Measurements from ENCODE around the gene COG4.
"Not testable (repeated sequence)": the region's sequence is repeated elsewhere in the genome, so short reads cannot be mapped to it uniquely, and the experiment has no call there.

Gene COG4

GRCh38 chr16:70457446-70458166, 65.7 kb downstream of the COG4 start:
- FAIRE-seq = no peak
- no peak for DNase-seq (ENCODE audit: low spot score)

- no peak for DNase-seq (ENCODE audit: low spot score)
- no peak for FAIRE-seq
These were observed 67.4 kb downstream of the COG4 start for GRCh38 chr16:70455910-70456309.

- FAIRE-seq = no peak
These were observed 68.9 kb downstream of the COG4 start, which contains the start of gene FCSK for GRCh38 chr16:70454222-70455034. Gene FCSK (plus strand): TSS chr16:70454595. CDS start chr16:70463191, 8,596 bp downstream.

GRCh38 chr16:70453892-70454221, 69.5 kb downstream of the COG4 start:
- DNase-seq (ENCODE audit: low spot score) (no peak), FAIRE-seq (no peak)

More at GRCh38 chr16:70454222-70455034, 68.9 kb downstream of the COG4 start, which contains the start of gene FCSK:
- peak; percentile 75 for DNase-seq (ENCODE audit: low spot score)

DNA sequence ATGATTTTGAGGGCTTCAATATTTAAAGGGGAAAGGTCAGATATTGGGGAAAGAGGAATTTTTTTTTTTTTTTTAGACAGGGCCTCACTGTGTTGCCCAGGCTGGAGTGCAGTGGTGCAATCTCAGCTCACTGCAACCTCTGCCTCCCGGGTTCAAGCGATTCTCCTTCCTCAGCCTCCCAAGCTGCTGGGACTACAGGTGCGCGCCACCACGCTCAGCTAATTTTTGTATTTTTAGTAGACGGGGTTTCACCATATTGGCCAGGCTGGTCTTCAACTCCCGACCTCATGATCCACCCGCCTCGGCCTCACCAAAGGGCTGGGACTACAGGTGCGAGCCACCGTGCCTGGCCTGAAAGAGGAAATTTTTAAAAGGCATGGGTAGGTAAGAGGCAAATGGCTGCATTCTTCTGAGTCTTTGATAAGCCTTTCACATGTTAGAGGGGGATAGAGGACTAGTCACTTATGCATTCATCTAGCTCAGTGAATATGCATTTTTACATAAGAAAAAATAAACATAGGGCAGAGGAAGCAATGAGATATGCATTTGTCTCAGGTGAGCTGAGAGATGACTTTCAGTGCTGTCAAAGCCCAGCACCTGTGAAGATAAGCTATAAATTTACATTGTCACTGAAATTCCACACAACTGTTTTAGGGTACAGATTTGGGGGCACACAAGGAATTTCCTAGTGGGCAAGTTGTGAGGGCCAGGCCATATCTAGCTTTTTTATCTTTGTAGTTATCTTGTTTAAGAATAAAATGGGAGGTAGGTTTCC, 70.0 kb downstream of the COG4 start:
- DNase-seq (ENCODE audit: low spot score) (no peak), FAIRE-seq (no peak)

DNA sequence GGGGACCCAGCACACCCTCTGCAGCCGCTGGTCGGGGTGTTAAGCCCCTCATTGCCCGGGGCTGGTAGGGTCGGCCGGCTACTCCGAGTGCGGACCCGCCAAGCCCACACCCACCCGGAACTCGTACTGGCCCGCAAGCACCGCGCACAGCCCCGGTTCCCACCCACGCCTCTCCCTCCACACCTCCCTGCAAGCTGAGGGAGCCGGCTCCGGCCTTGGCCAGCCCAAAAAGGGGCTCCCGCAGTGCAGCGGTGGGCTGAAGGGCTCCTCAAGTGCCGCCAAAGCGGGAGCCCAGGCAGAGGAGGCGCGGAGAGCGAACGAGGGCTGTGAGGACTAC, 72.4 kb downstream of the COG4 start:
- not testable (repeated sequence) for FAIRE-seq; DNase-seq (ENCODE audit: low spot score)

DNA sequence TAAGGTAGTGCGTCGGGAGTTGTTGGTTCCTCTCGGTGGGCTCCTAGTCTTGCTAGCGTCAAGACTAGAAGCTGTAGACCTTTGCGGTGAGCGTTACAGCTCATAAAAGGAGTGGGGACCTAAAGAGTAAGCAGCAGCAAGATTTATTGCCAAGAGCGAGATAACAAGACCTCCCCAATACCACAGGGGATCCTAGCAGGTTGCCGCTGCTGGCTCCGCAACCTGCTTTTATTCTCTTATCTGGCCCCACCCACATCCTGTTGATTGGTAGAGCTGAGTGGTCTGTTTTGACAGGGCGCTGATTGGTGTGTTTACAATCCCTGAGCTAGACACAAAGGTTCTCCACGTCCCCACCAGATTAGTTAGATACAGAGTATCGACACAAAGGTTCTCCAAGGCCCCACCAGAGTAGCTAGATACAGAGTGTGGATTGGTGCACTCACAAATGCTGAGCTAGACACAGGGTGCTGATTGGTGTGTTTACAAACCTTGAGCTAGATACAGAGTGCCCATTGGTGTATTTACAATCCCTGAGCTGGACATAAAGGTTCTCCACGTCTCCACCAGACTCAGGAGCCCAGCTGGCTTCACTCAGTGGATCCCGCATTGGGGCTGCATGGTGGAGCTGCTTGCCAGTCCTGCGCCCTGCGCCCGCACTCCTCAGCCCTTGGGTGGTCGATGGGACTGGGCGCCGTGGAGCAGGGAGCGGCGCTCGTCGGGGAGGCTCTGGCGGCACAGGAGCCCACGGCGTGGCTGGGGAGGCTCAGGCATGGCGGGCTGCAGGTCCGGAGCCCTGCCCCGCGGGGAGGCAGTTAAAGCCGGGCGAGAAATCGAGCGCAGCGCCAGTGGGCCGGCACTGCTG, 73.0 kb downstream of the COG4 start:
- not testable (repeated sequence) for FAIRE-seq; DNase-seq (ENCODE audit: low spot score)

DNA sequence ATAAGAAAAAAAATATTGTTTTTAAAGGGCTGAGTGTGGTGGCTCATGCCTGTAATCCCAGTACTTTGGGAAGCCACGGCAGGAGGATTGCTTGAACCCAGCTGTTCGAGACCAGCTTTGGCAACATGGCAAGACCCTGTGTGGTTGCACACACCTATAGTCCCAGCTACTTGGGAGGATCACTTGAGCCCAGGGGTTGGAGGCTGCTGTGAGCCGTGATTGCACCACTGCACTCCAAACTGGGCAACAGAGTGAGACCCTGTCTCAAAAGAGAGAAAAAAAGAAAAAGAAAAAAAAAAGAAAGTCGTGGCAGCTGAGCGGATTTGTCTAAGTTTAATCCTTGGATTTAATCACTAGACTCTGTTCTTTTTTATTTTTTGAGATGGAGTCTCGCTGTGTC, 75.3 kb downstream of the COG4 start:
- no peak for FAIRE-seq
- DNase-seq (ENCODE audit: low spot score) = no peak

DNA sequence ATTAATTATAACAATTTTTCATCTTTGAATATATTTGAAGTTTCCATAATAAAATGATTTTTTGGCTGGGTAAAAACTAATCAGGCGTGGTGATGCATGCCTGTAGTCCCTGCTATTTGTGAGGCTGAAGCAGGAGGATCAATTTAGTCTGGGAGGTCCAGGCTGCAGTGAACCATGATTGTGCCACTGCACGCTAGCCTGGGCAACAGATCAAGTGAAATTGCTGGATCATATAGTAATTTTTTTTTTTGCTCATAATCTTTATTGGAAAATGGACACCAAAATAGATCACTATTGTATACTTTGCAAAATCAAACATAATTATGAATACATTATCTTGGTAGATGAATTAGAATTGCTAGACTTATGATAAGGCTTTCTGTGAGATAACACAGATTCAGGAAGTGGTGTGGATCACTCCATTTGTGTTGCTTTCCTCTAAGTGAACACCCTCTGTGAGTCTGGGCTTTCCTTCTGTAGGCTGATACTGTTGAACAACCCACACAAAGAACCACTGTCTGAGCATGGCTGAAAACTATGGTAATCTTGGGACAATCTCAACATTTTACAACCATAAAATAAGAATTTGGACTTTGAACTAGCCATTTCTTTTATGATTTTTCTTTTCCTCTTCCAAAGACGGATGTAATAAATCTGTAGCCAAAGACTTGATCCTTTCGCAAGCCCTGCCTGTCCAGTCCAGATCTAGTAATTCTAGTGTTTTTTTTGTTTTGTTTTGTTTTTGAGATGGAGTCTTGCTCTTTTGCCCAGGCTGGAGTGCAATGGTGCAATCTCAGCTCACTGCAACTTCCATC, 78.9 kb downstream of the COG4 start:
- FAIRE-seq = no peak
- DNase-seq (ENCODE audit: low spot score) = no peak

DNA sequence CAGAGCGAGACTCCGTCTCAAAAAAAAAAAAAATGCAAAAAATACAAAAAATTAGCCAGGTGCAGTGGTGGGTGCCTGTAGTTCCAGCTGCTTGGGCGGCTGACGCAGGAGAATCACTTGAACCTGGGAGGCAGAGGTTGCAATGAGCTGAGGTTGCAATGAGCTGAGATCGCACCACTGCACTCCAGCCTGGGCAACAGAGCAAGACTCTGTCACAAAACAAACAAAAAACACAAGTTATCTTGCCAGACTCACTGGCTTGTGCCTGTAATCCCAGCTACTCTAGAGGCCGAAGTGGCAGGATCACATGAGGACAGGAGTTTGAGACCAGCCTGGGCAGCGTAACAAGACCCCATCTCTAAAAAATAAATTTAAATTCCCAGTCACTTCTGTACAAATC, 81.0 kb downstream of the COG4 start:
- FAIRE-seq (no peak), DNase-seq (ENCODE audit: low spot score) (no peak)

GRCh38 chr16:70441406-70441990, 81.9 kb downstream of the COG4 start:
- no peak for FAIRE-seq
- DNase-seq (ENCODE audit: low spot score) = no peak

- no peak for FAIRE-seq
- DNase-seq (ENCODE audit: low spot score) = no peak
These were observed 83.2 kb downstream of the COG4 start for GRCh38 chr16:70440009-70440692.

- FAIRE-seq (no peak), DNase-seq (ENCODE audit: low spot score) (peak; percentile 82)
These were observed 84.1 kb downstream of the COG4 start, which contains the start of gene ST3GAL2 for GRCh38 chr16:70438969-70439862. Gene ST3GAL2 (minus strand): TSS chr16:70439100. CDS start chr16:70398530, 40,570 bp downstream.

- FAIRE-seq = no peak
These were observed 84.8 kb downstream of the COG4 start for GRCh38 chr16:70438585-70438968.

DNA sequence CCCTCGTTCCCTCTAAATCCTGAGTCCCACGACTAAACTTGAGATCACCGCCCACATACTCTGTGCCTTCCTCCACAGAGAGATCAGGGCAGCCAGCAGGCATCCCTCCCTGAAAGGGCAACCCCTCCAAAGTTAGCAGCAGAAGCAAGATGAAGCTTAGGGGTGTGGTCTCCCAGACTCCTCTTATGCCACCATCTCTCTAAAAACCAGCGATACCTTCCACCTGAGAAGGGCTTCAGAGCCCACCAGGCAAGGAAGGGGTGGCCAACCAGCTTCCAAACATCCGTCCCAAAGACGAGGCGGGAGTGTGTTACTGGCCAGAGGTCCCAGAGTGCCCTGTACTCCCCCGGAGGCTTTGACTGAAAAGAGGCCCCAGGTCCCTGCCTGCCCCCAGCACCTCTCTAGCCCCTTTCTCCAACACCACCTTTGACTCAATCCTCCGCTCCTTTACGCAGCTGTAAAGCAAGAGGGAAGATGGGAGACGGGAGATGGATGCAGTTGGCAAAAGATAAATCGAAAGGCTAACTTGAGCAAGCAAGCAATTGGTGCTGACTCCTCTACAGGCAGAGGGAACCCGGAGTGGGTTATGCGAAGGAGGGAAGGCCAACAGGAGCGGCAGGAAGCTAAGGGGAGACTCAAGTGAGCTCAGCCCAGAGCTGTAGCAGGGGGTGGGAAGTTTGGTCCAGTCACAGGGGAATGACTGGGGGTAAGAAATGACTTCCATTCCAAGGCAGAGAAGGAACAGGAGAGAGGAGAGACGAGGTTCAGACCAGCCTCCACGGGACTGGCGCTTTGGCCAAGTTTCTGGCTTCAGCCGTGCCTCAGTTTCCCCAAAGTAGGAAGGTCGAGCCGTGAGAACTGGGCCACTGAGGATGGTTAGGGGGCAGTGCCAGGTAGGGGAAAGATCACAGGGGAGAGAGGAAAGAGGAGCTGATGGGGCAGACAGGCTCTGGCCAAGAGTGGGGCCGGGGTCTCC, 85.5 kb downstream of the COG4 start:
- FAIRE-seq (no peak), DNase-seq (ENCODE audit: low spot score) (peak; percentile 35)

More at GRCh38 chr16:70438585-70438968, 84.8 kb downstream of the COG4 start:
- no peak for DNase-seq (ENCODE audit: low spot score)

DNA sequence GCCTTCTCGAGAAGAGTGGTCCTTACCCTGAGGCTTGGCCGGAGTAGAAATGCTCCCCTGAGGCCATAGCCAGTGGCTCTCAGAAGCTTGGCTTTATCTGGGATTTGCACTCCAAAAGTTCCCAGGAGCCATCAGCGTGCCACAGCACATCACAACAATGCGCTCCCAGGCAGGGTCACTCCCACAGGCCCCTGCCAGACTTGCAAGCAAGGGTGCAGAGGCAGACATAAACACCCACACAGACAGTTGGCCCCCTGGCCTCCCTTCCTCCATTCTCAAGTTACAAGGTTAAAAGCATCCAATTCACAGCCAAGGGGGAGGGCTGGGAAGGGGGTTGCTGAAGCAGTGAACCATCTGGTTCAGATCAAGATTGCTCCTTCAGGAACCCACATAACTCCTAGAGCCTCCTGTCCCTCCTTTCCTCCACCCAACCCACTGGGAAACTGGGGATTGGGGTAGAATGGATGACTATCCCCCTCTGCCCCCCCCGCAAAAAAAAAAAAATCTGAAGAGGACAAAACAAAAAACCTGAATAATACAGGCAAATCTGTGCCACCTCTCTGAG, 86.3 kb downstream of the COG4 start:
- no peak for FAIRE-seq

More for the DNA sequence above, 86.3 kb downstream of the COG4 start:
- peak; percentile 19 for DNase-seq (ENCODE audit: low spot score)
